Endodermal cell (in vitro differentiated cells): Measurements from ENCODE around the gene HMGCLL1. TPM values are rescaled to one million over a fixed set of nuclear protein-coding genes. Genes with fewer than 3 reads are reported as not detected.

Experiments used
- DNase-seq: peaks from one replicate; pipeline ENCODE4 v3.0.0-alpha.2; 2017
- H3K27ac ChIP-seq: 2 replicates; pipeline ENCODE4 v1.5.1; 2013; ENCODE audit warnings: mild to moderate bottlenecking, low read depth, low read length, moderate library complexity
- H3K27me3 ChIP-seq: 2 replicates; pipeline ENCODE4 v1.6.1; 2013; ENCODE audit warnings: mild to moderate bottlenecking, low read length, moderate library complexity; ENCODE audit not compliant: insufficient read depth, control insufficient read depth, poor library complexity, severe bottlenecking
- H3K36me3 ChIP-seq: 2 replicates; pipeline ENCODE4 v1.7.0; 2013; ENCODE audit warnings: mild to moderate bottlenecking, low read length, moderate library complexity; ENCODE audit not compliant: control insufficient read depth, insufficient read depth
- H3K4me1 ChIP-seq: one replicate; pipeline ENCODE4 v1.7.0; 2013; ENCODE audit warnings: low read length; ENCODE audit not compliant: control insufficient read depth, insufficient read depth
- H3K4me3 ChIP-seq: 2 replicates; pipeline ENCODE4 v1.5.1; 2013; ENCODE audit warnings: mild to moderate bottlenecking, low read length, moderate library complexity
- H3K9ac ChIP-seq: 2 replicates; pipeline ENCODE4 v1.6.1; 2013; ENCODE audit warnings: mild to moderate bottlenecking, low read length, moderate library complexity; ENCODE audit not compliant: poor library complexity, severe bottlenecking; ENCODE audit errors: extremely low read depth
- H3K9me3 ChIP-seq: 2 replicates; pipeline ENCODE4 v1.6.1; 2013; ENCODE audit warnings: mild to moderate bottlenecking, low read length, moderate library complexity; ENCODE audit not compliant: control insufficient read depth
- H3K27ac Mint-ChIP-seq: 2 replicates; pipeline ENCODE4 v1.8.0; 2020; ENCODE audit warnings: mixed read lengths
- H3K27me3 Mint-ChIP-seq: 2 replicates; pipeline ENCODE4 v1.8.0; 2021; ENCODE audit warnings: mild to moderate bottlenecking, mixed read lengths; ENCODE audit not compliant: insufficient read depth
- H3K36me3 Mint-ChIP-seq: 2 replicates; pipeline ENCODE4 v1.8.0; 2020; ENCODE audit warnings: low read depth, mixed read lengths
- H3K4me1 Mint-ChIP-seq: 2 replicates; pipeline ENCODE4 v1.8.0; 2020; ENCODE audit warnings: mixed read lengths
- H3K4me3 Mint-ChIP-seq: 2 replicates; pipeline ENCODE4 v1.8.0; 2020; ENCODE audit warnings: mild to moderate bottlenecking, moderate library complexity, mixed read lengths
- H3K9me3 Mint-ChIP-seq: 2 replicates; pipeline ENCODE4 v1.8.0; 2020; ENCODE audit warnings: mild to moderate bottlenecking, mixed read lengths
- CTCF ChIP-seq: fragments of 200-600 bp; sonication (generic); conservative IDR thresholded peaks from 2 replicates; pipeline ENCODE4 v1.5.0; 2021; ENCODE audit warnings: antibody characterized with exemption, mild to moderate bottlenecking
- WGBS, 2 experiments: methylation state at CpG; one replicate each; pipeline versions ENCODE4 v1.1.5 to v1.1.7; 2013; ENCODE audit warnings: missing lambda C conversion rate in 2 of 2, mixed read lengths in 1 of 2; ENCODE audit not compliant: insufficient coverage in 1 of 2, insufficient read length in 1 of 2; 5-methylcytosine and 5-hydroxymethylcytosine counted together
- total RNA-seq, 2 donors: library from RNA; stranded (reverse); fragmentation: NEBNext Ultra II Directional in 1 of 2; extraction: Animal tissue kit (Norgen Biotek cat#: 25700) in 1 of 2; gene quantifications; 2 replicates in 1 of 2; 3 replicates in 1 of 2; pipeline ENCODE4 v1.2.1, GENCODE V29; 2021

The HMGCLL1 gene
- total RNA-seq, 2 donors from 2014 or later, result 0.20 to 0.60 TPM

GRCh38 chr6:55456016-55456415 is 123.0 kb downstream of the HMGCLL1 start:
- Histone ChIP-seq H3K27me3 (no peaks in the 10 kb centered on the region), H3K36me3 (no peaks in the 10 kb centered on the region), H3K4me1 (no peaks in the 10 kb centered on the region), H3K4me3 (no peak overlapping the region), H3K9me3 (no peaks in the 10 kb centered on the region), H3K9ac (no peak overlapping the region), H3K27ac (no peak overlapping the region)
- DNase-seq, result no peak
- H3K27ac Mint-ChIP-seq, result no peak overlapping the region
- no peak overlapping the region for H3K4me3 Mint-ChIP-seq
- no peaks in the 10 kb centered on the region for H3K9me3 Mint-ChIP-seq
- H3K36me3 Mint-ChIP-seq, result no peaks in the 10 kb centered on the region
- no peaks in the 10 kb centered on the region for H3K4me1 Mint-ChIP-seq
- TF ChIP-seq CTCF, result no peak
- no peaks in the 10 kb centered on the region for H3K27me3 Mint-ChIP-seq
- 94 to 100% methylated on average over 1 of the region's 3 CpGs for WGBS, 2 experiments

GRCh38 chr6:55450005-55450404 is 129.0 kb downstream of the HMGCLL1 start:
- no peaks in the 10 kb centered on the region for H3K4me1 ChIP-seq
- no peak for TF ChIP-seq CTCF
- no peaks in the 10 kb centered on the region for H3K9me3 Mint-ChIP-seq
- no peak overlapping the region for H3K4me3 Mint-ChIP-seq
- H3K27ac ChIP-seq, result no peak overlapping the region
- H3K27me3 ChIP-seq, result no peaks in the 10 kb centered on the region
- no peak overlapping the region for H3K4me3 ChIP-seq
- H3K36me3 ChIP-seq, result no peaks in the 10 kb centered on the region
- 89 to 90% methylated on average over 2 of the region's 2 CpGs for WGBS, 2 experiments
- H3K4me1 Mint-ChIP-seq, result no peaks in the 10 kb centered on the region
- H3K9me3 ChIP-seq, result no peaks in the 10 kb centered on the region
- H3K27ac Mint-ChIP-seq, result no peak overlapping the region
- DNase-seq, result no peak
- no peaks in the 10 kb centered on the region for H3K36me3 Mint-ChIP-seq
- H3K9ac ChIP-seq, result no peak overlapping the region
- H3K27me3 Mint-ChIP-seq, result no peaks in the 10 kb centered on the region

GRCh38 chr6:55449225-55449624 is 129.8 kb downstream of the HMGCLL1 start:
- Histone ChIP-seq H3K4me3 (no peak overlapping the region), H3K36me3 (no peaks in the 10 kb centered on the region), H3K9ac (no peak overlapping the region), H3K27me3 (no peaks in the 10 kb centered on the region), H3K27ac (no peak overlapping the region), H3K4me1 (no peaks in the 10 kb centered on the region), H3K9me3 (no peaks in the 10 kb centered on the region)
- no peaks in the 10 kb centered on the region for H3K9me3 Mint-ChIP-seq
- no peaks in the 10 kb centered on the region for H3K4me1 Mint-ChIP-seq
- WGBS, 2 experiments, result 69 to 83% methylated on average over 2 to 3 of the region's 3 CpGs
- no peak overlapping the region for H3K4me3 Mint-ChIP-seq
- no peaks in the 10 kb centered on the region for H3K36me3 Mint-ChIP-seq
- no peak overlapping the region for H3K27ac Mint-ChIP-seq
- DNase-seq, result peak; percentile 51
- peak; percentile 77 for TF ChIP-seq CTCF
- no peaks in the 10 kb centered on the region for H3K27me3 Mint-ChIP-seq
